ENCODE data around the gene ARPC5L. TPM values are rescaled to one million over a fixed set of nuclear protein-coding genes. Genes with fewer than 3 reads are reported as not detected.

The ARPC5L gene
- total and polyA plus RNA-seq, 9 of the 15 experiments (the other 6 are each of a cell fraction or from before 2014, with no cell fraction given), result 25.4 to 113 (median 63.8) TPM

DNA sequence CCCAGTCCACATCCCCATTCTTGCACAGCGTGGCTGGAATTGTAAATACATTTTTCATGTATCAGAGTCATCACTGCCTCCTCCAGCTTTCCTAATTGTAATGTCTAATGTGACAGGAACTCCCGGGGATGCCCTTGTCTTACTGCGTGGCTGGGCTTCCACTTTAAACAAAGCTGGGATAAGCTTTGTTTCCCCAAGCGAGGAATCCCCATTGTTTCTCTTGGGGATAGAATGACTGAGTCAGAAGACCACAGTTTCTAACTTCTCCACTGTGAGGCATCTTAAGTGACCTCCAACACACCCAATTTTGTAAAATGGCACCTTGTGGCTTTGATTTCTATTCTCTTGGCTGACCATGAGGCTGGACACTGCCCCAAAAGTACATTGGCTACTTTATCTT is 22.4 kb downstream of the ARPC5L start:
- H3K4me1 ChIP-seq (replicated peaks in 1 of 2; ENCODE audit: control insufficient read depth in 2 of 2, insufficient read depth in 2 of 2, low read length in 2 of 2), result peaks cover 0 to 3% of the 10 kb centered on the region in 2 experiments; a peak in 1 of 5 replicates
- H3K27me3 ChIP-seq (ENCODE audit: control insufficient read depth in 2 of 2, insufficient read depth in 2 of 2, low read length in 2 of 2), result no peaks in the 10 kb centered on the region
- DNase-seq (ENCODE audit: extremely low read depth in 1 of 4, low spot score in 3 of 4), result no peak
- in situ Hi-C loops (cut with MboI) (loop anchor here (10.0 kb wide), 1 partner anchor 1020 kb away; no protein-coding TSS in a partner anchor), intact Hi-C loops (cut with micrococcal nuclease) (no loop called here)
- WGBS (ENCODE audit: insufficient coverage, low coverage, missing lambda C conversion rate), result 83% methylated on average over 4 of the region's 4 CpGs
- ChIA-PET POLR2A (no interaction called here), CTCF (ENCODE audit: low intra/inter-chr PET ratio) (no interaction called here)
- no TSS peak for BruUV-seq (replicated peaks)
- no peak overlapping the region for H3K4me3 ChIP-seq
- no peak overlapping the region for H2AFZ ChIP-seq (ENCODE audit: low read depth, low read length)
- H3K36me3 ChIP-seq (ENCODE audit: control insufficient read depth, insufficient read depth, low read length), result peaks cover 67% of the 10 kb centered on the region
- no peaks in the 10 kb centered on the region for H4K20me1 ChIP-seq (replicated peaks; ENCODE audit: control insufficient read depth, insufficient read depth, low read length)
- peaks cover 4% of the 10 kb centered on the region for H3K9me1 ChIP-seq (ENCODE audit: control insufficient read depth, insufficient read depth, low read length)
- H3K9me3 ChIP-seq (replicated peaks; ENCODE audit: control insufficient read depth, insufficient read depth, low read depth, low read length), result no peaks in the 10 kb centered on the region
- H3K27ac ChIP-seq (ENCODE audit: extremely low read depth, low read depth, low read length), result no peak overlapping the region
- TF ChIP-seq ZNF232 (CRISPR knock-in tag; IDR thresholded peaks at IDR 0.05) (no peak), ZNF431 (CRISPR knock-in tag; IDR thresholded peaks at IDR 0.05) (no peak), ZNF668 (CRISPR knock-in tag; IDR thresholded peaks at IDR 0.05) (no peak), NR2C1 (IDR thresholded peaks at IDR 0.05) (no peak), NR2C1 (tag; IDR thresholded peaks at IDR 0.05) (no peak), NFYB (IDR thresholded peaks at IDR 0.05; ENCODE audit: extremely low read depth, insufficient read length) (no peak)
- TF ChIP-seq, protein P1, sequence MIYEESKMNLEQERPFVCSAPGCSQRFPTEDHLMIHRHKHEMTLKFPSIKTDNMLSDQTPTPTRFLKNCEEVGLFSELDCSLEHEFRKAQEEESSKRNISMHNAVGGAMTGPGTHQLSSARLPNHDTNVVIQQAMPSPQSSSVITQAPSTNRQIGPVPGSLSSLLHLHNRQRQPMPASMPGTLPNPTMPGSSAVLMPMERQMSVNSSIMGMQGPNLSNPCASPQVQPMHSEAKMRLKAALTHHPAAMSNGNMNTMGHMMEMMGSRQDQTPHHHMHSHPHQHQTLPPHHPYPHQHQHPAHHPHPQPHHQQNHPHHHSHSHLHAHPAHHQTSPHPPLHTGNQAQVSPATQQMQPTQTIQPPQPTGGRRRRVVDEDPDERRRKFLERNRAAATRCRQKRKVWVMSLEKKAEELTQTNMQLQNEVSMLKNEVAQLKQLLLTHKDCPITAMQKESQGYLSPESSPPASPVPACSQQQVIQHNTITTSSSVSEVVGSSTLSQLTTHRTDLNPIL (CRISPR knock-in tag; IDR thresholded peaks at IDR 0.05), result no peak
- H3K4me2 ChIP-seq (ENCODE audit: insufficient read depth, low read length), result no peak overlapping the region
- FAIRE-seq, result peak; percentile 23
- no peaks in the 10 kb centered on the region for H3K79me2 ChIP-seq (ENCODE audit: control insufficient read depth, insufficient read depth, low read length)
- ATAC-seq, result no peak
- no peak overlapping the region for H3K9ac ChIP-seq (ENCODE audit: insufficient read depth in 1 of 2, low read depth in 2 of 2, low read length in 2 of 2)
